Left forelimb (tissue), 1 donor: Measurements from ENCODE around the gene ASB6.

Source experiments
- DNase-seq: peaks from one replicate; pipeline ENCODE4 v3.0.0-alpha.2; 2018; ENCODE audit warnings: low spot score

Gene ASB6

GRCh38 chr9:129641750-129642585 is at the start of gene ASB6:
TSS of gene ASB6 (minus strand) at chr9:129642151. CDS start at chr9:129641999, 152 bp downstream.
- peak; percentile 99 for DNase-seq

GRCh38 chr9:129688285-129689043 is 46.5 kb upstream of the ASB6 start:
- DNase-seq, result no peak

- no peak for DNase-seq
These were observed 45.4 kb upstream of the ASB6 start for GRCh38 chr9:129687391-129687790.

GRCh38 chr9:129686736-129687135 is 44.8 kb upstream of the ASB6 start:
- DNase-seq, result no peak

GRCh38 chr9:129685933-129686259 is 43.9 kb upstream of the ASB6 start:
- DNase-seq, result no peak

- DNase-seq, result no peak
These were observed 43.4 kb upstream of the ASB6 start for GRCh38 chr9:129685220-129685932.

- no peak for DNase-seq
These were observed 40.4 kb upstream of the ASB6 start for GRCh38 chr9:129682381-129682780.

- DNase-seq, result no peak
These were observed 40.0 kb upstream of the ASB6 start for GRCh38 chr9:129681924-129682323.

GRCh38 chr9:129679537-129679936 is 37.6 kb upstream of the ASB6 start:
- DNase-seq, result no peak

- DNase-seq, result no peak
These were observed 36.9 kb upstream of the ASB6 start for GRCh38 chr9:129678844-129679243.

- DNase-seq, result no peak
These were observed 35.5 kb upstream of the ASB6 start for GRCh38 chr9:129677456-129677855.

- DNase-seq, result no peak
These were observed 35.0 kb upstream of the ASB6 start for GRCh38 chr9:129676975-129677374.

GRCh38 chr9:129676287-129676686 is 34.3 kb upstream of the ASB6 start:
- no peak for DNase-seq

GRCh38 chr9:129675620-129676019 is 33.7 kb upstream of the ASB6 start:
- no peak for DNase-seq

- DNase-seq, result no peak
These were observed 32.3 kb upstream of the ASB6 start for GRCh38 chr9:129674229-129674628.

- DNase-seq, result no peak
These were observed 31.7 kb upstream of the ASB6 start for GRCh38 chr9:129673602-129674001.

- no peak for DNase-seq
These were observed 30.8 kb upstream of the ASB6 start for GRCh38 chr9:129672702-129673101.

- no peak for DNase-seq
These were observed 29.6 kb upstream of the ASB6 start for GRCh38 chr9:129671519-129671918.

GRCh38 chr9:129671065-129671464 is 29.1 kb upstream of the ASB6 start:
- no peak for DNase-seq

GRCh38 chr9:129669946-129670345 is 28.0 kb upstream of the ASB6 start:
- no peak for DNase-seq

GRCh38 chr9:129669141-129669718 is 27.3 kb upstream of the ASB6 start:
- DNase-seq, result no peak

GRCh38 chr9:129667850-129668249 is 25.9 kb upstream of the ASB6 start:
- DNase-seq, result no peak
